Progenitor cell of endocrine pancreas (in vitro differentiated cells): ENCODE measurements around the gene GPI. TPM values are rescaled to one million over a fixed set of nuclear protein-coding genes. Genes with fewer than 3 reads are reported as not detected.

Experiments used
- DNase-seq: peaks from one replicate; pipeline ENCODE4 v3.0.0; 2021; ENCODE audit warnings: low spot score; ENCODE audit not compliant: unreplicated experiment
- H3K27ac Mint-ChIP-seq: 2 replicates; pipeline ENCODE4 v1.8.0; 2021; ENCODE audit warnings: mild to moderate bottlenecking, moderate library complexity, mixed read lengths
- H3K27me3 Mint-ChIP-seq: 2 replicates; pipeline ENCODE4 v1.8.0; 2021; ENCODE audit warnings: mixed read lengths
- H3K36me3 Mint-ChIP-seq: 2 replicates; pipeline ENCODE4 v1.8.0; 2022; ENCODE audit warnings: mixed read lengths; ENCODE audit not compliant: insufficient read depth
- H3K4me1 Mint-ChIP-seq: 2 replicates; pipeline ENCODE4 v1.8.0; 2021; ENCODE audit warnings: low read depth, mixed read lengths
- H3K4me3 Mint-ChIP-seq: 2 replicates; pipeline ENCODE4 v1.8.0; 2021; ENCODE audit warnings: low read depth, mild to moderate bottlenecking, moderate library complexity, mixed read lengths
- H3K9me3 Mint-ChIP-seq: 2 replicates; pipeline ENCODE4 v1.8.0; 2021; ENCODE audit warnings: low read depth, mixed read lengths
- CTCF ChIP-seq: fragments of 200-600 bp; sonication (generic); IDR thresholded peaks from one replicate; pipeline ENCODE4 v1.5.0; 2021; ENCODE audit warnings: antibody characterized with exemption, mild to moderate bottlenecking; ENCODE audit not compliant: unreplicated experiment
- total RNA-seq: library from RNA; stranded (reverse); gene quantifications from 2 replicates; pipeline ENCODE4 v1.2.1, GENCODE V29; 2021

GPI gene
- total RNA-seq, 1 donor from 2014 or later: 147 TPM

- Mint-ChIP-seq H3K9me3 (no peaks in the 10 kb centered on the region), H3K36me3 (peaks cover 15% of the 10 kb centered on the region), H3K4me1 (no peaks in the 10 kb centered on the region), H3K4me3 (no peak overlapping the region), H3K27ac (no peak overlapping the region), H3K27me3 (no peaks in the 10 kb centered on the region)
- TF ChIP-seq CTCF: no peak
- DNase-seq: no peak
These were observed 13.6 kb upstream of the GPI start for GRCh38 chr19:34351382-34351826.

GRCh38 chr19:34353546-34353945 is 11.4 kb upstream of the GPI start:
- H3K9me3 Mint-ChIP-seq: no peaks in the 10 kb centered on the region
- no peak for DNase-seq
- no peak overlapping the region for H3K4me3 Mint-ChIP-seq
- no peak overlapping the region for H3K27ac Mint-ChIP-seq
- H3K36me3 Mint-ChIP-seq: peaks cover 15% of the 10 kb centered on the region
- H3K27me3 Mint-ChIP-seq: no peaks in the 10 kb centered on the region
- peaks cover 3% of the 10 kb centered on the region for H3K4me1 Mint-ChIP-seq
- no peak for TF ChIP-seq CTCF

GRCh38 chr19:34355201-34355600 is 9.8 kb upstream of the GPI start:
- Mint-ChIP-seq H3K36me3 (peaks cover 8% of the 10 kb centered on the region), H3K4me1 (peaks cover 11% of the 10 kb centered on the region), H3K9me3 (no peaks in the 10 kb centered on the region), H3K27ac (no peak overlapping the region), H3K27me3 (no peaks in the 10 kb centered on the region), H3K4me3 (no peak overlapping the region)
- no peak for DNase-seq
- TF ChIP-seq CTCF: no peak

GRCh38 chr19:34356875-34357274 is 8.1 kb upstream of the GPI start:
- Mint-ChIP-seq H3K27me3 (no peaks in the 10 kb centered on the region), H3K4me1 (peaks cover 11% of the 10 kb centered on the region), H3K36me3 (peaks cover 7% of the 10 kb centered on the region), H3K27ac (no peak overlapping the region), H3K4me3 (no peak overlapping the region), H3K9me3 (no peaks in the 10 kb centered on the region)
- no peak for TF ChIP-seq CTCF
- DNase-seq: no peak

GRCh38 chr19:34357431-34357830 is 7.6 kb upstream of the GPI start:
- no peak for TF ChIP-seq CTCF
- peaks cover 7% of the 10 kb centered on the region for H3K36me3 Mint-ChIP-seq
- DNase-seq: no peak
- H3K4me1 Mint-ChIP-seq: peaks cover 11% of the 10 kb centered on the region
- no peaks in the 10 kb centered on the region for H3K9me3 Mint-ChIP-seq
- H3K27ac Mint-ChIP-seq: no peak overlapping the region
- no peaks in the 10 kb centered on the region for H3K27me3 Mint-ChIP-seq
- peak overlapping the region; percentile 14 for H3K4me3 Mint-ChIP-seq
